Left hindlimb (tissue), 1 donor: Measurements from ENCODE around the gene PHIP.
"Not testable (repeated sequence)": the region's sequence is repeated elsewhere in the genome, so short reads cannot be mapped to it uniquely, and the experiment has no call there.

Source experiments
- DNase-seq: peaks from one replicate; pipeline ENCODE4 v3.0.0-alpha.2; 2018

The PHIP gene

DNA sequence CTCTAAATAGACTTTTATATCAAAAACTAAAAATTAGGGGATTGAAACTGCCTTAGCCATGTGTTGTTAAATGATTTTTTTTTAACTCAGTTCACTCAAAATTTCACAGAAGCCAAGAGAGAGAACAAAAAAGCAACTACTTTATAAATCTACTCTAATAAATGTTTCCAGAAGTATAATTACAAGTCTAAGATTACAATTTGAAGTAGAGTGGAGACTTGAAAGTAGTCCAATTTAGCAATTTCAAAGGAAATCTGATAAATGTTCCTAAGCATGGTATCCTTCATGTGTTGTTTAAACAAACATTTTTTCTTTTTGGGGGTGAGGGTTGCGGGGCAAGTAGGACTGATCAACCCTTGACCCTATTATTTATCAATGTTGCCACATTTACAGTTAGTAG is 72.6 kb downstream of the PHIP start:
- DNase-seq = no peak

DNA sequence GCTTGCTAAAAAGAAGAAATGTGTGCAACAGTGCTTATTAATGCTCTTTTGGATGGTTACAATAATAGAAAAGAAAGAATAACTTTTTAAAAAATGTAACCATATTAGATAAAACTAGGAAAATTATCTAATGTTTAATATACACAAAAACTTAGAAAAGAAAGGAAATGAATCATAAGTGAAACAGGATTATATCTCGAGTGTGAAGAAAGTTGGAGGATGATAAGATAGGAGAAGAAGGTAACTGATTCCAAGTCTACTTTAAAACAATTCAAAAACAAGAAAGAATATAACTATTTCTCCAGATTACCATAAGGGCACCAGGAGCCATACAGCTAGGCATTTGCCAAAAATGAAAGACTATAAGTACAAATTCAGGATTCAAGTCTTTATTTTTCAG is 73.0 kb downstream of the PHIP start:
- no peak for DNase-seq

DNA sequence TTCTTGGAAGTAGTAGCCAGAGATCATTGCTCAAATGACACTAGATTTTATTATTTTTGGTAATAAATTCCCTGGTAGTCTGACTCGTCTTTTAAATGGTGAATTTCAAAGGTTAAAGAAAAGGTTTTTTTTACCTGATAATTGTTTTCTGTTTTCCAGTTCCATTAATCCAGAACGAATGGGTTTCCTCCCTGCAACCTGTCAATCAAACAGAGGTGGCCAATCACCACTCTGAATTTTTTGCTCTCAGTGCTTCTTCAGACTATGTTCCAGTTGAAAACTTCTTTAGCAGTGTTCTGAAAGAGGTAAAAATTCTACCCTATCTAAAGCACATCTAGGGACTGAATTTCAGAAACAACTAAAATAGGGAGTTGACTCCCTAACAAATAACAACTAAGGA is 73.8 kb downstream of the PHIP start:
- no peak for DNase-seq

DNA sequence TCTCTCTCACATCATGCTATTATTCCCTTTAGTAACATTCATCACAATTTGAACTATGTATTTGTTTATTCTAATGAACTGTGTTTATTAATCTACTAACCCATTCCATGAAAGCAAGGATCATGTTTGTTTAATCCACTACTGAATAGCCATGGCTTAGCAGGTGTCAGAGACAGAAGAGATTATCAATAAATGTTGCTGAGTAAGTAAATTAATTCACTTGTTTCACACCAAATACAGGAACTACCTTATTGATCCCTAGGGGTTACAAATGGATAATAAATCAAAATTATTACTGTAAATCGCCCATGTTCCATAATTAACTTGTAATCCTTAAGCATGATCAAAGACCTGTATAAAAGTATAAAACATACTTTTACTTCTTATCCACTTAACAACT is 76.6 kb downstream of the PHIP start:
- DNase-seq = no peak

DNA sequence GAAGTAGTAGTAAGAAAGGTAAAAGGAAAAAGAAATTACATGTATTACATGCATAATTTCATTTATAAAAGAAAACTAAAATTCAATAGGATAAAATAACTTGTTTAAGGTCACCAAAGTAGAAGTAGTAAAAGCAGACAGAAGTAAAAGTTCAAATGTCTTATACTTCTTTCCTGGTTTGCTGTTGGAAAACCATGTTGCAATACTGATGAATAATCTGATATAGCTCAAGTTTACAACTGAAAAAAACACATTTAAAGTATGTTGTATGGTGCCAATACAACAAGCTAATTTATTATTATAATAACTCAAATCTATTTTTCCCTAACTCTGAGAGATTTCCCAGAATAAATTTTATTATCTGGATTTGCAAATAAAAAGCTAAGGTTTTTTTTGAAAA is 78.3 kb downstream of the PHIP start:
- no peak for DNase-seq

DNA sequence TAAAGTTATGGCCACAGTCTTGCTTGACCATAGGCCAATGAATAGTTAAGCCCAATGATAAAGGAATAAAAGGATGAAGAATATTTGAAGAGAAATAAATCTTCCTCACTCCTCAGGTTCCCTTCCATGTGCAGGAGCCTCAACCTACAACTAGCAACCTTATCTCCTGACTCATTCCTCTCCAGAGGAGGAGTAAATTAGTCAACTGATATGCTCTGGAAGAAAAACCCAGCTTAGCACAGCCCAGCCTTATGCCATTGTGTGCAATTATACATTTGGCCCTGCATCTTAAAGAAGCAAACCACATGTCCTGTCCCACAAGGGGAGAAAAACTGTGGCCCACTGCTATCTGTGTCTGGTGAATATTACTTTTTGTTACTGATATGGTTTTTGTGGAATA is 82.1 kb downstream of the PHIP start:
- DNase-seq = no peak

DNA sequence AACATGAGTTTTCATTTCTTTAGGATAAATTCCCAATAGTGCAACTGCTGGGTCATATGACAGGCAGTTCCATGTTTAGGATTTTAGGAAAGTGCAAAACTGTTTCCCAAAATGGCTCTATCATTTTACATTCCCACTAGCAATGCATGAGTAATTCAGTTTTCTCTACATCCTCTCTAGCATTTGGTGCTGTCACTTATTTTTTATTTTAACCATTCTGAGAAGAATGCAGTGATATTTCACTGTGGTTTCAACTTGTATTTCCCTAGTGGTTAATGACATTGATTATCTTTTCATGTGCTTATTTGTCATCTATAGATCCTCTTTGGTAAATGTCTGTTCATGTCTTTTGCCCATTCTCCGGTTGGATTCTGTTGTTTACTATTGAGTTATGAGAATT is 82.7 kb downstream of the PHIP start:
- no peak for DNase-seq

DNA sequence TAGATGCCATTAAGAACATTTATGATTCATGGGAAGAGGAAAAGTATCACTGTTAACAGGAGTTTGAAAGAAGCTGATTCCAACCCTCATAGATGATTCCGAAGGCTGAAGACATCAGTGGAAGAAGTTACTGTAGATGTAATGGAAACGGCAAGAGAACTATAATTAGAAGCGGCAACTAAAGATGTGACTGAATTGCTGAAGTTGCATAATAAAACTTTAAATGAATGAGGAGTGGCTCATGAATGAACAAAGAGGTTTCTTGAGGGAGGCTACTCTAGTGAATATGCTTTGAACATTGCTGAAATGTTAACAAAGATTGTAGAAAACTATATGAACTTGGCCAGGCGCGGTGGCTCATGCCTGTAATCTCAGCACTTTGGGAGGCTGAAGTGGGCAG is 84.1 kb downstream of the PHIP start:
- no peak for DNase-seq

DNA sequence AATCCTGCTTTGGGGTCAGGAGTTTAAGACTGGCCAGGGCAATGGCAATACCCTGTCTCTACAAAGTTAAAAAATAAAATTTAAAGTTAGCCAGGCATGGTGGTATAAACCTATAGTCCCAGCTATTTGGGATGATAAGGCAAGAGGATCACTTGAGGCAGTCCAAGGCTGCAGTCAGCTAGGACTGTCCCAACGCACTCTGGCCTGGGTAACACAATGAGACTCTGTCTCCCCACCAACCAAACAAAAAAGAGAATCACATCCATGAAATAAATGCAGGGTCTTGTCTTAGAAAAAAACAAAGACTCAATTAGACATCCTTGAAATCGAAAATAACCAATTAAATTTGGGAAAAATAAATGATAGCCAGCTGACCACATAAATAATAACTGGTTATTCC is 88.9 kb downstream of the PHIP start:
- DNase-seq = no peak

DNA sequence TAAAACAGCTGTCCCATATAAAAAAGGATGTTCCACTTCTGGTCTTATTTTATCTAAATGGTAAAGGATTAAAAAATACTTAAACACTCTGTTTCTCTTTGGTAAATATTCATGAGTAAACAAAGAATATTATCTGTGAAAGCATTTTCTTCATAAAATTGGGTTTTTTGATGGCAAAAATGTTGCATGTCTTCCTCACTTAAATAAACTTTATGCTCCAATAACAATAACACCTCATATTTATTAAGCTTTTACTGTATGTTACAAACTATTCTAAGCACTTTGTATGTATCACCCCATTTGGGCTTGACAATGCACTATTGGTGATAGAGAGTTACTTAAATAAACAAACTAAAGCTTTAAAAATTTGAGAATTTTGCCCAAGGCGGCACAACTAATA is 91.9 kb downstream of the PHIP start:
- DNase-seq = no peak

DNA sequence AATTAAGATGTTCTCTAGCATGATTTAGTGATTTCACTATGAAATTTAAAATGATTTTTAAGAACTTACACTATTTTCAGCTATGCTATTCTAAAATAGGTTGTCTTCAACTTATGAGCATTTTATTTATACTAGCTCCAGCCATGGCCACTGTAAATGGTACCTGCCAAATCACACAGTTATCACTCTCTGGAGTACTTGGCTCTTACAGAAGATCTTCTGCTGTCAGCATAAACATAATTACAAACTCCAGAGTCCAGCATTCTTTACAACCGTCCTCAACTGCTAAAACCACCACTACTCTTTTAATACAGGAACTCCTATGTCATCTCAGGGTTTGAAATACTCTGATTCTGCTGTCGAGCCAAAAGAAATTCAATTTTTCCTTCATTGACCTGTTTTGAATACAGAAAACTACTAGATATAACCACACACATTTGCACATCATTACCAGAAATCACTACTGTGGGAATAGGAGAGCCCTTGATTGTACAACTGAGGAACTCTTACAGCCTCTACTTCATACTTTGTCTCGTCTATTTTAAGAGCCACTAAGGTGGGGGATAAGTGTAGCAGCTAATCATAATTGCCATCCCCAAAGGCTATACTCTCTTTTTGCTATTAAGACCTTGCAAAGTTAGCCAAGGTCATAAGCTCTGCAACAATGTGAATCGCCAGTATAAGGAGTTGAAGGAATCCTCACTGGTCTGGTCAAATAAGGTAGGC is 93.7 kb downstream of the PHIP start:
- DNase-seq = no peak

DNA sequence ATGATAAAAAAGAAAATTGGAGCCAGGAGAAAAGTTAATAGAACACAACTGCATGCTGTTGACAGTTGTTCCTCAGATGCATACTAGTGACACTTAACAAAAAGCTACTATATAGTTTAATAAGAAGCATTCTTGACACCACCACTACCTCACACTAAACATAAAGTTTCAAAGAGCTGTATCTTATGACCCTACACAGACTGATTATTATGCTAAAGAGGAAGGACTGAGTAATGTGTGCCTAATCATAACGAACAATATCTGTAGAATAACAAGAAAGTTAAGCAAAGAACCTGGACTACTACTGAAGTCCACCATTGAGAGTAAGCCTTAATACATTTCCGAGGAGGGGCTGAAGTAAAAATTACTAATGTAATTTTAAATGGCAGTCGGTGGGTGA is 110.9 kb downstream of the PHIP start:
- no peak for DNase-seq

DNA sequence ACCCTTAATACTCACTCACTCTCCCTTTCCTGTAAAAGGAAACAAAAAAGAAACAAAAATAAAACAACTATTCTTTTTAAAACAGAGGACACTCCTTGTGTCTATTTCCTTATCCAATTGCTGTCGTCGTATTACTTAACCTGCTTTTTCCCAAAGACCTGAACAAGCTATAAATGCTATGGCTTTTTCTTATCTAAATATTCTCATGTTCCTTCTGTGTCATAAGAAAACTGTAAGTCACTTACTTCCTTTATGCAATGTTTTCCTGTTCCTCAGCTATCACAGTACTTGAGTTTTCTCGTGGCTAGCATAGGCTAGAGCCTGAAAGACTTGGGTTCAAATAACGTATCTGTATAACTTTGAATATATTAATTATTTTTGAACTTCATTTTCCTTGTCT is 111.5 kb downstream of the PHIP start:
- no peak for DNase-seq

DNA sequence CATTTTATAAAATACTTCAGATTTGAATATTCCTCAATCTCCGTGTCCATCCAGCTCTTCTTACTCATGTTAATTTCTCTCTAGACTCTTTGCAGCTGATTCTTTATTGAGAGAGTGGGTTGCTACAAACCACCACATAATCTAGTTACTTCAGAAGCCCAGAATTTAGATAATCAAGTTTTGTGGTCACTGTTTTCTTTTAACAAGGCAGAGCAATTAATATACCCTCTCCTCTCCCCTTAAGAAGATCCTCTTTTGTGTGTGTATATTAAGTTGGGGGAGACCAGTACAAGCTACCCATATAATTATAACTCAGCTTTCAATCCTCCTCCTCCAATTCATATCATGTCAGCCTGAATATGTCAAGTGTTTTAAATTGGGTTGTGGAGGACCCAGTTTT is 115.6 kb downstream of the PHIP start:
- no peak for DNase-seq

DNA sequence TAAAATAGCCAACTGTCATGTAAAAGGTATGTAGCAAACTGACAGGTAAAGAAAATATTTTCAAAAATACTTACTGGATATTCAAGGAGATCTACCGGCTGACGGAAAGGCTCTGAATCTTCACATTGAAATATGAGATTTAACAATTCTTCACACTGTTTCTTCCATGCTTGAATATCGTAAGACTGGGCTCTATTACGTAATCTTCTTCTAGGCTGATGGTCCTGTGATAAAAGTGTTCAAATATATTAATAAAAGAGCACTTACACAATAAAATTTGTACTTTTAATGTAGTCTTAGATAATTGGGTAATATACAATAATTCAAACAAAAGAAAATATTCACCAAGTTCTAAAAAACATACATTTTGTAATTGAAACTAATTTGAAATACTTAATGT is 123.3 kb downstream of the PHIP start:
- DNase-seq = no peak

DNA sequence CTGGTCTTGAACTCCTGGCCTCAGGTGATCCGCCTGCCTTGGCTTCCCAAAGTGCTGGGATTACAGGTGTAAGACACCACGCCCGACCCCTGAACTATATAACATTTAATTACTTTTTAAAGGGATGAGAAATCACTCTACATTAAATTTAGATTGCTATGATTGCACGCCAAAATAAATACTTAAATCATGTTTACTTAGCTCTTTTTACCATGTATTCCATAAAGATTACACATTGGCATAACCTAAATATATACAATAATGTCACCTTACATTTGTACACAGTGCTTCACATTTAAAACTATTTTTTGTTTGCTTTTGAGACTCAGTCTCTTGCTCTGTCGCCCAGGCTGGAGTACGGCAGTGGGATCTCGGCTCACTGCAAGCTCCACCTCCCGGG is 124.3 kb downstream of the PHIP start:
- no peak for DNase-seq

DNA sequence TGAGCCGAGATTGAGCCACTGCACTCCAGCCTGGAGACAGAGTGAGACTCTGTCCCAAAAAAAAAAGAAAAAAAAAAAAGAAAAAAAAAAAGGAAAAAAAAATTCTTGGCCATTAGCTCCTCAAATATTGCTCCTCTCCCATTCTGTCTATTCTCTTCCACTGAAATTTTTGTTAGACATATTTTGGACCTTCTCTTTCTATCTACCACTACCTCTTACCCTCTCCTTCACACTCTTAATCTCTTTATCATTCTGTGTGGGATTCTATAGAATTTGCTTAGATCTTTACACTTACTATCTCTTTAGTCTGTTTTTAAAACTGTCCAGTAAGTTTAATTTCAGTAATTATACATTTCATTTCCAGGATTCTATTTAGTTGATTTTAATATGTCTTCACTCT is 125.7 kb downstream of the PHIP start:
- no peak for DNase-seq

DNA sequence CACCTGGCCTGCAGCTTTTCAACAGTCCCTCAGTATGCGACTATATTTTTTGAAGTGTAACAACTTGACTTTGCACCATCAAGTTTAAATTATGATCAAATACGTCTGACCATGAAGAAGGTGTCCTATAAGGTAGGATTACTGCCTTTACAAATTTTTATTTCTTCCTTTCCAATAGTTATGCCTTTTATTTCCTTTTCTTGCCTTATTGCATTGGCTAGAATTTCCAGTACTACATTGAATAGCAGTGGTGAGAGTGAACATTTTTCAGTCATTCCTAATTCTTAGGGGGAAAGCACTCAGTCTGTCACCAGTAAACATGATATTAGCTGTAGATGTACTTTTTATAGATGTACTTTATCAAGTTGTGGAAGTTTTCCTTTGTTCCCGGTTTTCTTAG is 129.3 kb downstream of the PHIP start:
- DNase-seq = no peak

DNA sequence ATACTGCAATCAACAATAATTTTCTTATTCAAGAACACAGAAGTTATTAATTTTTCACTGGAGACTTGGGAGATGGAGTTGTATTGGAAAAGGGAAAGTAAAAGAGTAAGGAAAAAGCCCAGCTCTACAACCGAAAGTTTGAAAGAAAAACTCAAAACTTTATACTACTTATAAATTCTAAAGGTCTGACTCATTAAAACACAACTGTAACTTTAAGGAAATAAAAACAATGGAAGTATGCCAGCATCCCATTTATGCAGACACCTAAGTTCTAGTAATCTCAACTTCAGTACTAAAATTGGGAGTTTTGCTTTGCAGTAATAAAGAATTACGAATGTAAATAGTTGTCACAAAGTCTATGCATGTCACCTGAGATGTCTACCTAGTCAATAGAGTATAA is 130.1 kb downstream of the PHIP start:
- DNase-seq = no peak

DNA sequence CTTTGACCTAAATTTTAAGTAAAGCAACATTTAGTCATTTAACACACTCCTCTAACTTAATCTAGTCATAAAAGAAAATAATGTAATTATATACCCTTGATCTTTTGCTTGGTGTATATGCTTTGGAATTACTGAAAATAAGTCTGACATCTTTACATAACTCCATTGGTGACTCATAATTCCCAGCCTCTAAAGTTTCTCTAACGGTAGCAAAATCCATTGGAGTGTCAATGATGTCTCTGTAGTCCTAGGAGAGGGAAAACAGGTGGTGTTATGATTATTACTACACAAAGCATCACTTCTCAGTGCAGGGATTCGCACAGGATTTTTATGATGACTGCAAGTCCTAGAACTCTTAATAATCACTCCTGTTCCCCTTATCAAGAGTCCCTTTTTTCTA is 130.5 kb downstream of the PHIP start:
- no peak for DNase-seq

DNA sequence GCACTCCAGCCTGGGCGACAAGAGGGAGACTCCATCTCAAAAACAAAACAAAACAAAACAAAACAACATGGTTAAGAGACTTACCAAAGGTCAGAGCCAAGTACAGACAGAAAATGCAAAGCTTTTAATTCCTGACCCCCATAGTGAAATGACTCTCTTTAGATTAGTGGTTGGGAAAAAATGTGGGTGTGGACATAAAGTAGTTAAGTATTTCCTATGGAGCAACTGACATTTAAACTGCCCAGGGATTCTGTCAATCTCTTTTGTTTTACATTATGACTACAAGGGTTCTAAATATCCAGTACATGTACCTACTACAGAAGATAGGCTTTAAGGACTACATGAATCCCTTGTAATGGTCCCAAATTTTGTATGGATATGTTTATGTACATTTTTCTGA is 135.6 kb downstream of the PHIP start:
- no peak for DNase-seq

DNA sequence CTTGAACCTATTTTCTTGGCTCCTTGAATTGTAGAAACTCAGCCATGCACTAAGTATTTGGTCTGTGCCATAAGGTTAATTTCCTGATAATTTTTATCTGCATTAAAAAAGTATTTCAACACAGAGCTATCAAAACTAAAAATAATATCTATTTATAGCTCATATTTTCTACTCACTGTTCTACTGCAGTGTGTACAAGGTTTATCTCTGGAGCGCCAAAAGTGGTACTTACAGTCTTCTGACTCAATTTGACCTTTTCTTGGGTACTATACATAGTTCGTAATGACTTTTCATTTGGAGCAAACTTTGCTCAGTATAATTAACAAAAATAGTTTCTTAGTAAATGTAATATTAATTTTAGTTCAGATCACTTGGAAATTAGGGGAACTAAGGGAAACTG is 141.5 kb downstream of the PHIP start:
- DNase-seq = no peak

DNA sequence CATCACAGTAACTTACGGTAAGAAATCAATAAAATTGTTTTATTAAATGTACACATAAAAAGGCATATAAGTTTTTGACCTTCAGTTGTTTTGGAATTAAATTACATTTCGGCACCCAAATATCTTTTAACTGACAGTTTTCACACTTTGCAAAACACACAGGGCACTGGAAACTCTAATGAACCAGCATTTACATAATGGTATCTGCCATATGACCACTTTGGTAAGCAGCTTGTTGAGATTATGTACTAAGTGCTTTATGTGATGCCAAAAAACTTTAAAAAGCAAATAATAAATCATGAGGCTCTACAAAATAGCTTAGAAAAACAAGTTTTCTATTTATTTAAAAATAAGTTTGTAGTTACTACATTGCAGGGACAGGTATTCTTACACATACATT is 142.5 kb downstream of the PHIP start:
- DNase-seq = no peak

DNA sequence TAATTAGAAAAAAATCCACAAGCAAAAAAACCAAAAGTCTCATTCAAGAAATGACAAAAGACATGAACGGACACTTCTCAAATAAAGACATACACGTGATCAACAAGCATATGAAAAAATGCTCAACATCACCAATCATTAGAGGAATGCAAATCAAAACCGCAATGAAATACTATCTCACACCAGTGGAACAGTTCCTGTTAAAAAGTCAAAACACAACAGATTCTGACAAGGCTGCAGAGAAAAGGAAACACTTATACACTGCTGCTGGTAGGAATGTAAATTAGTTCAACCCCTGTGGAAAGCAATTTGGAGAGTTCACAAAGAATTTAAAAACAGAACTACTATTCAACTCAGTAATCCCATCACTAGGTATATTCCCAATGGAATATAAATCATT is 152.7 kb downstream of the PHIP start:
- DNase-seq = no peak

DNA sequence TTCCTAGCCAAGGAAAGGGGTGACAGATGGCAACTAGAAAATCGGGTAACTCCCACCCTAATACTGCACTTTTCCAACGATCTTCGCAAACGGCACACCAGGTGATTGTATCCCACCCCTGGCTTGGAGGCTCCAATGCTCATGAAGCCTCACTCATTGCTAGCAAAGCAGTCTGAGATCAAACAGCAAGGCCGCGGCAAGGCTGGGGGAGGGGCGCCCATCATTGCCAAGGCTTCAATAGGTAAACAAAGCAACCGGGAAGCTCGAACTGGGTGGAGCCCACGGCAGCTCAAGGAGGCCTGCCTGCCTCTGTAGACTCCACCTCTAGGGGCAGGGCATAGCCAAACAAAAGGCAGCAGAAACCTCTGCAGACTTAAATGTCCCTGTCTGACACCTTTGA is 156.9 kb downstream of the PHIP start:
- not testable (repeated sequence) for DNase-seq

DNA sequence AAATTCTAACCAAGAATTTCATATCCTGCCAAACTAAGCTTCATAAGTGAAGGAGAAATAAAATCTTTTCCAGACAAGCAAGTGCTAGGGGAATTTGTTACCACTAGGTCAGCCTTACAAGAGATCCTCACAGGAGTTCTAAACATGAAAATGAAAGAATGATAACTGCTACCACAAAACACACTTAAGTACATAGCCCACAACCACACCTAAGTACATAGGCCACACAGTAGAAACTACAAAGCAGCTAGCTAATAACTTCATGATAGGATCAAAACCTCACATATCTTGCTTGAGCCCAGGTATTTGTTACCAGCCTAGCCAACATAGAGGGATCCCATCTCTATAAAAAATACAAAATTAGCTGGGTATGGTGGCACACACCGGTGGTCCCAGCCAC is 160.3 kb downstream of the PHIP start:
- no peak for DNase-seq
